ENCODE data around the gene NBEA.

Gene NBEA

GRCh38 chr13:35712907-35713761 is 771.1 kb downstream of the NBEA start:
- DNase-seq (ENCODE audit: low spot score), result no peak
- TF ChIP-seq CTCF (IDR thresholded peaks at IDR 0.05; ENCODE audit: extremely low read depth, insufficient read depth, missing control alignments), result no peak
- in situ Hi-C loops (cut with MboI; ENCODE audit: low pct_unique_long_range_greater_than_20kb, low sequenced_read_pairs, unreplicated experiment), result no loop called here

- in situ Hi-C loops (cut with MboI; ENCODE audit: low pct_unique_long_range_greater_than_20kb, low sequenced_read_pairs, unreplicated experiment), result no loop called here
- no peak for DNase-seq (ENCODE audit: low spot score)
These were observed 772.1 kb downstream of the NBEA start for GRCh38 chr13:35714121-35714520.

GRCh38 chr13:35714588-35715377 is 772.7 kb downstream of the NBEA start:
- no peak for TF ChIP-seq CTCF (IDR thresholded peaks at IDR 0.05; ENCODE audit: extremely low read depth, insufficient read depth, missing control alignments)
- in situ Hi-C loops (cut with MboI; ENCODE audit: low pct_unique_long_range_greater_than_20kb, low sequenced_read_pairs, unreplicated experiment), result no loop called here
- DNase-seq (ENCODE audit: low spot score), result no peak

More at GRCh38 chr13:35714121-35714520, 772.1 kb downstream of the NBEA start:
- TF ChIP-seq CTCF (IDR thresholded peaks at IDR 0.05; ENCODE audit: extremely low read depth, insufficient read depth, missing control alignments), result no peak

GRCh38 chr13:35716186-35716585 is 774.1 kb downstream of the NBEA start:
- DNase-seq (ENCODE audit: low spot score), result no peak
- in situ Hi-C loops (cut with MboI; ENCODE audit: low pct_unique_long_range_greater_than_20kb, low sequenced_read_pairs, unreplicated experiment), result no loop called here
- no peak for TF ChIP-seq CTCF (IDR thresholded peaks at IDR 0.05; ENCODE audit: extremely low read depth, insufficient read depth, missing control alignments)

DNA sequence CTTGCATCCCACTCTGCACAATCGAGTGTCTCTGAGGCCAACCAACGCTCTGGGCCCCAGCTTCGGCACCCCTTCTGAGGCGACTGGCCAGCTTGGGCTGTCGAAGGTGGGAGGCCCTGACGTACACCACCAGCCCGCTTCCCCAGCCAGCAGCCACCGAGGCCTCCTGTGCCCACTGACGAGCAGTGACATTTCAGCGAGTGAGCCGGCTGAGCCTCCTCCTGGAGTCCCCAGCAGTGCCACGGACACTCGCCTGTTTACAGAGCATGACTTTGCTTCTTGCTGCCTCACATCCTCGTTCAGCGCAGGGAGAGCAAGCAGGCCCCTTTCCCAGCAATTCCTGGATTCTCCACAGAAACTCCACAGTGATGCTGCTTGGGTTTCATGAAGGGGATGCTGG is 774.7 kb downstream of the NBEA start:
- TF ChIP-seq CTCF (IDR thresholded peaks at IDR 0.05; ENCODE audit: extremely low read depth, insufficient read depth, missing control alignments), result no peak
- no peak for DNase-seq (ENCODE audit: low spot score)

DNA sequence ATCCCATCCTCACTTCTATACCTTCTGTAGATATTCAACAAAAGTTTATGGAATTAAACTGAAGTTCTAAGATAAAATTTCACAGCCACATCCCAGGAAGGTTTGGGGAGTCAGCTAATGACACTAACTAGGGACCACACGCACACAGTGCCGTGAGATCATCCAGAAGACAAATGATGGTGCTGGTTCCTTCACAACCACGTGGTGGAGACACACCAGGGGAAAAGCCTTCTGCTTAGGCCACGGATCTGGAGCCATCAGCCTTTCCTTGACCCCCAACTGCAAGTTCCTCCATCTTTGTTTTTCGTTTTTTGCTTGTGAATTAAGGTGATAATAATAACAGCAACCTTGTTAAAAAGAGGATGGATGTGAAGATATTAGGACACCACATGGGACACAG is 776.0 kb downstream of the NBEA start:
- in situ Hi-C loops (cut with MboI; ENCODE audit: low pct_unique_long_range_greater_than_20kb, low sequenced_read_pairs, unreplicated experiment), result no loop called here
- TF ChIP-seq CTCF (IDR thresholded peaks at IDR 0.05; ENCODE audit: extremely low read depth, insufficient read depth, missing control alignments), result no peak
- no peak for DNase-seq (ENCODE audit: low spot score)

More for the DNA sequence above, 774.7 kb downstream of the NBEA start:
- in situ Hi-C loops (cut with MboI; ENCODE audit: low pct_unique_long_range_greater_than_20kb, low sequenced_read_pairs, unreplicated experiment), result no loop called here
